ENCODE measurements around the gene ANKRA2. TPM values are rescaled to one million over a fixed set of nuclear protein-coding genes. Genes with fewer than 3 reads are reported as not detected.

The ANKRA2 gene
- polyA plus RNA-seq, 3 donors = 13.4 to 14.9 (median 13.5) TPM

DNA sequence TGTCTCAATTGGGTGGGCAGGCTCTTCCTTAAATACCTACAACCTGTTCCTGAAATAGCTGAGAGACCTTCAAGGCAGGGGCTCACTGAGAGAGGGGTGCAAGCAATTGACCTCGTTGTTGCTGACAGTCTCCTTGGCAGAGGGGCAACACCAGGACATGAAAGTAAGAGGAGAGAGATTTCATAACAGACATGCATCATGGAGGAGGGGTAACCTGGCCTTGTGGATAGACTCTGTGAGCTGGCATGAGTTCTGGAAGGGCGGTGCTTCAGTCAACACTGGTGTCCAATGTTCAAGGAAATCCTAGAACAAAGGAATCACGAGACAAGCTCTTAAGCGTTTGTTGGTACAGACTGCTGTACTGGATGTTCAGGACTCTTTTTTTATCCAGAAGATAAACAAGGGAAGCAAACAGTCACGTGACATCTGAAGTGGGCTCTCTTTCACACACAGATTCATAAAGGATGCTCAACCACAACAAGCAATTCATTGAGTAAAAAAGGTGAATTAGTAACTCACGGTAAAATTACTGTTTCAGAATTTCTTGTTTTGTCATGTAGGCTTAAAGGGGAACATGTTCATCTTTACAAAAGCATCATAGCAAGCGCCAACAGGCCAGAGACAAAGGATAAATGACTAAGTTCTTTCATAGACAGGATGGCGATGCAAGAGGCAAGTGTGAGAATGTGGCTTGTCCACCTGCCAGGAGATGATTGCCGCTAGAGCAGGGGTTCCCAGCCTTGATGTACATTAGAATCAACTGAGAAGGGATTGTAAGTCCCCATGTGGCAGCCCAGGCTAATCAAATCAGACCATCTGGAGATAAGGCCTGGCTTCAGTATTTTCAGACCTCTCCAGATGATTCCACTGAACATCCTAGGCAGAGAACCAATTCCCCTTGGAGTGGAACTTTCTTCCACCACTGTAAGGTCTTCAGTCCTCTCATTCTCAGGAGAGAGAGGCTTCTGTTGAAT is 20.7 kb downstream of the ANKRA2 start:
- H3K4me3 Mint-ChIP-seq = no peak overlapping the region
- no peak overlapping the region for H3K4me2 ChIP-seq (replicated peaks; ENCODE audit: extremely low read depth, low read length, poor library complexity, severe bottlenecking)
- no peak overlapping the region for H2AFZ ChIP-seq (ENCODE audit: insufficient read depth, low read depth, low read length, poor library complexity, severe bottlenecking)
- peaks cover 0 to 3% of the 10 kb centered on the region in 2 donors for H3K27me3 ChIP-seq (ENCODE audit: control insufficient read depth in 2 of 2, insufficient read depth in 2 of 2, low read length in 2 of 2)
- no peaks in the 10 kb centered on the region for H4K20me1 ChIP-seq (ENCODE audit: insufficient read depth, low read length)
- no peak overlapping the region for H3K4me3 ChIP-seq (replicated peaks in 1 of 3; ENCODE audit: low read depth in 2 of 3, low read length in 3 of 3)
- H3K27me3 Mint-ChIP-seq (ENCODE audit: low read depth in 3 of 3) = peaks cover 13 to 35% (median 17%) of the 10 kb centered on the region in 3 donors
- H3K4me1 ChIP-seq (ENCODE audit: control insufficient read depth in 1 of 2, insufficient read depth in 2 of 2, low read length in 2 of 2) = no peaks in the 10 kb centered on the region
- DNase-seq = no peak
- no peaks in the 10 kb centered on the region for H3K36me3 ChIP-seq (replicated peaks in 1 of 2; ENCODE audit: control insufficient read depth in 1 of 2, insufficient read depth in 2 of 2, low read length in 2 of 2)
- no peak overlapping the region for H3K27ac Mint-ChIP-seq
- H3K4me1 Mint-ChIP-seq = no peaks in the 10 kb centered on the region
- 97% methylated on average over 8 of the region's 9 CpGs for WGBS (ENCODE audit: insufficient coverage)
- no peaks in the 10 kb centered on the region for H3K36me3 Mint-ChIP-seq
- no peak overlapping the region for H3K27ac ChIP-seq (ENCODE audit: low read depth in 1 of 2, low read length in 2 of 2)
- intact Hi-C loops (cut with micrococcal nuclease) = no loop called here
- no peaks in the 10 kb centered on the region for H3K9me3 ChIP-seq (replicated peaks in 1 of 2; ENCODE audit: control insufficient read depth in 1 of 2, insufficient read depth in 1 of 2, low read length in 2 of 2)
- H3K79me2 ChIP-seq (ENCODE audit: insufficient read depth, low read length) = no peaks in the 10 kb centered on the region
- H3K9me3 Mint-ChIP-seq = no peaks in the 10 kb centered on the region
- no peak overlapping the region for H3K9ac ChIP-seq (ENCODE audit: insufficient read depth, low read length, poor library complexity, severe bottlenecking)
- no peak for TF ChIP-seq CTCF (IDR thresholded peaks at IDR 0.05)

- H3K27me3 ChIP-seq (ENCODE audit: control insufficient read depth in 2 of 2, insufficient read depth in 2 of 2, low read length in 2 of 2) = peaks cover 0 to 3% of the 10 kb centered on the region in 2 donors
- no peaks in the 10 kb centered on the region for H3K79me2 ChIP-seq (ENCODE audit: insufficient read depth, low read length)
- no peaks in the 10 kb centered on the region for H4K20me1 ChIP-seq (ENCODE audit: insufficient read depth, low read length)
- no peaks in the 10 kb centered on the region for H3K36me3 Mint-ChIP-seq
- no peak overlapping the region for H3K4me3 ChIP-seq (replicated peaks in 1 of 3; ENCODE audit: low read depth in 2 of 3, low read length in 3 of 3)
- no peaks in the 10 kb centered on the region for H3K9me3 Mint-ChIP-seq
- no peak overlapping the region for H3K9ac ChIP-seq (ENCODE audit: insufficient read depth, low read length, poor library complexity, severe bottlenecking)
- no peaks in the 10 kb centered on the region for H3K36me3 ChIP-seq (replicated peaks in 1 of 2; ENCODE audit: control insufficient read depth in 1 of 2, insufficient read depth in 2 of 2, low read length in 2 of 2)
- no peak overlapping the region for H3K4me2 ChIP-seq (replicated peaks; ENCODE audit: extremely low read depth, low read length, poor library complexity, severe bottlenecking)
- no peaks in the 10 kb centered on the region for H3K9me3 ChIP-seq (replicated peaks in 1 of 2; ENCODE audit: control insufficient read depth in 1 of 2, insufficient read depth in 1 of 2, low read length in 2 of 2)
- DNase-seq = no peak
- peaks cover 18 to 30% (median 20%) of the 10 kb centered on the region in 3 donors for H3K27me3 Mint-ChIP-seq (ENCODE audit: low read depth in 3 of 3)
- H2AFZ ChIP-seq (ENCODE audit: insufficient read depth, low read depth, low read length, poor library complexity, severe bottlenecking) = no peak overlapping the region
- H3K4me1 Mint-ChIP-seq = peaks cover under 1% of the 10 kb centered on the region
- WGBS (ENCODE audit: insufficient coverage) = 100% methylated on average over 1 of the region's 4 CpGs
- H3K27ac Mint-ChIP-seq = no peak overlapping the region
- intact Hi-C loops (cut with micrococcal nuclease) = no loop called here
- no peak overlapping the region for H3K4me3 Mint-ChIP-seq
- TF ChIP-seq CTCF (IDR thresholded peaks at IDR 0.05) = no peak
- no peaks in the 10 kb centered on the region for H3K4me1 ChIP-seq (ENCODE audit: control insufficient read depth in 1 of 2, insufficient read depth in 2 of 2, low read length in 2 of 2)
- H3K27ac ChIP-seq (ENCODE audit: low read depth in 1 of 2, low read length in 2 of 2) = no peak overlapping the region
These were observed 23.4 kb downstream of the ANKRA2 start for GRCh38 chr5:73542020-73542419.

All from CD14-positive monocyte (primary cell).